Erythroblast (primary cell): Measurements from ENCODE around the gene PITPNM2.

ENCODE experiments used
- GATA1 ChIP-seq: IDR thresholded peaks from 2 replicates; pipeline ENCODE4 v1.6.1; 2011; ENCODE audit warnings: low read depth, mild to moderate bottlenecking, control low read depth, low read length, moderate library complexity
- POLR2A ChIP-seq: IDR thresholded peaks from 2 replicates; pipeline ENCODE4 v1.6.1; 2011; ENCODE audit warnings: mild to moderate bottlenecking, low read length

DNA sequence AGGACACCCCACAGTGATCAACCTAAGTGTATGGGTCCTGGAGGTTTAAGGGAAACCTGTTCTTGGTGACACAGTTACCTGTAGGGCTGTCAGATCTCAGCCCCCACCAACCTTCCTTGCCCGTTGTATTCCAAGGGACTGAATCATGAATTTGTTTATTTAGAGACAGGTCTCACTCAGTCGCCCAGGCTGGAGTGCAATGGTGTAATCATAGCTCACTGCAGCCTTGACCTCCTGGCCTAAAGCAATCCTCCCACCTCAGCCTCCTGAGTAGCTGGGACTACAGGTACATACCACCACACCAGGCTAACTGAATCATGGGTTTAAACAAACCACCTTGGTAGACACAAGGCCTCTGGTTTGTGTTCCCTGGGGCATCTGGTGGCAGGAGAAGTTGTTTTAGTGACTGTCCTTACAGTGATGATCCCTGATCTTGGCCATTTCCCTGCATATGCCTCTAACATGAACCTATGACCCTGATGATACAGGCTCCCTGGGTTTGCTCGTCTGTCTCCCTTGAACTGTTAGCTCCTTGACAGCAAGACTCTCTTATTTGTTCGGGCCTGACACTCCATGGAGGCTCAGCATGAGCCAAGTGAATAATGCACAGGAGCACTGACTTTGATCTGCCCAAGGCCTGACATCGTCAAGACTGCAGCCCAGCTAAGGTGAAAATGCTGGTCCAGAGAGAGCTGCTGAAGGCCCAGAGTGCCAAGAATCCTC is 47.9 kb downstream of the PITPNM2 start:
- no peak for TF ChIP-seq POLR2A
- no peak for TF ChIP-seq GATA1
